ENCODE measurements around the gene CA5A. TPM values are rescaled to one million over a fixed set of nuclear protein-coding genes. Genes with fewer than 3 reads are reported as not detected.
A peak's percentile ranks its signal among the peaks of the same experiment; 100 is the strongest.
"Not testable (repeated sequence)": the region's sequence is repeated elsewhere in the genome, so short reads cannot be mapped to it uniquely, and the experiment has no call there.

Gene CA5A
- total and polyA plus RNA-seq, 4 donors, result 0.63 TPM; not detected in 3

- H3K4me1 ChIP-seq (ENCODE audit: control insufficient read depth in 1 of 2, insufficient read depth in 2 of 2, low read length in 2 of 2), result no peaks in the 10 kb centered on the region
- DNase-seq (no peak), ATAC-seq (ENCODE audit: low FRiP score) (no peak)
- no peak overlapping the region for H3K4me3 ChIP-seq (ENCODE audit: low read length in 2 of 2)
- H3K27me3 ChIP-seq (ENCODE audit: control insufficient read depth in 1 of 2, insufficient read depth in 2 of 2, low read length in 1 of 2), result no peaks in the 10 kb centered on the region
- no peaks in the 10 kb centered on the region for H3K36me3 ChIP-seq (ENCODE audit: control insufficient read depth in 1 of 2, insufficient read depth in 2 of 2, low read length in 1 of 2)
- intact Hi-C loops (cut with DNase I), result loop anchor here in 1 of 2 donors (5.0 kb wide), 1 partner anchor 98 kb away; no protein-coding TSS in a partner anchor
- WGBS, 2 donors, result 35 to 37% methylated on average over 24 of the region's 24 CpGs
- no peak overlapping the region for H3K27ac ChIP-seq (ENCODE audit: low read depth in 1 of 2, low read length in 2 of 2)
- no peaks in the 10 kb centered on the region for H3K9me3 ChIP-seq (ENCODE audit: control insufficient read depth, low read length)
Measured at GRCh38 chr16:87874639-87875427, 61.5 kb downstream of the CA5A start.

DNA sequence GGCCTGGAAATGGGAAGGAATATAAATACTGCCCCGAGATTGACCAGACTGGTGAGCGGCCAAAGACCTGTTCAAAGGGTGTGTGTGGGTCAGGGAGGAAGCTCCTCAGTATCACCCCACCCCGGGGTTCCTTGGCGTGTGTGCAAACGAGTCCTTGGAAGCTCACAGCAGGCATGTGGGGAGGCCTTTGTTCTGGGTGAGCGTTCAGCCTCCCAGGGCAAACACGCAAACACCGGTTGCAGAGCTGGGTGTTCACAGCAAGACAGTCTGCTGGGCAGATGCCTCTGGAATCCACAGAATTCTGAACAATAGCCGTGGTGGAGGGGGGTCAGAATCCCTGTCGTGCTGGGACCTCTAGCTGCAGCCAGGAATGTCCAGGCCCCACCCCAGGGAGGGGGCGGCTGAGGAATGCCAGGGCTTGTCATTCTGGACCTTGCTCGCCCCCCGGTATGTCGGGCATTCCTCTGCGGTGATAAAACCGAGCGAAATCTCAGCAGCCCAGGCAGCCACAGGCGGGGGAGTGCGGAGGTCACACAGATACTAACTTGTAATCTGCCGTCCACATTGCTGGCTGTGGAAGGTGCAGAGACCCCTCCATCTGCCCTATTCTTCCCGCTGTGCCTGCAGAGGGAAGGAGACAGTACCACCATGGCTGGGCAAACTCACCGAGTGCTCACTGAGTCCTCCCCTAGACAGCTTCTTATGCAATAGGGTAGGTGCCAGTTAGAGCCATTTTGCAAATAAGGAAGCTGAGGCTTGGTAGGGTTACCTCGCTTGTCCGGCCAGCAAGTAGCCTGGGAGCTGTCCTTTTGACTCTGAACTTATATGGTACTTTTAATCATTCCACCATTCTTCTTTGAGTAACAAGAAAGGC lies 65.7 kb downstream of the CA5A start:
- not testable (repeated sequence) for ATAC-seq (ENCODE audit: low FRiP score); H3K9me3 ChIP-seq (ENCODE audit: control insufficient read depth, low read length); DNase-seq; H3K36me3 ChIP-seq (ENCODE audit: control insufficient read depth in 1 of 2, insufficient read depth in 2 of 2, low read length in 1 of 2); H3K4me3 ChIP-seq (ENCODE audit: low read length in 2 of 2); H3K27me3 ChIP-seq (ENCODE audit: control insufficient read depth in 1 of 2, insufficient read depth in 2 of 2, low read length in 1 of 2); H3K27ac ChIP-seq (ENCODE audit: low read depth in 1 of 2, low read length in 2 of 2); H3K4me1 ChIP-seq (ENCODE audit: control insufficient read depth in 1 of 2, insufficient read depth in 2 of 2, low read length in 2 of 2)
- intact Hi-C loops (cut with DNase I), result loop anchor here (1.0 to 5.0 kb wide), 2 partner anchors 91 to 93 kb away; no protein-coding TSS in a partner anchor
- WGBS, 2 donors, result 85 to 91% methylated on average over 22 to 24 of the region's 24 CpGs

DNA sequence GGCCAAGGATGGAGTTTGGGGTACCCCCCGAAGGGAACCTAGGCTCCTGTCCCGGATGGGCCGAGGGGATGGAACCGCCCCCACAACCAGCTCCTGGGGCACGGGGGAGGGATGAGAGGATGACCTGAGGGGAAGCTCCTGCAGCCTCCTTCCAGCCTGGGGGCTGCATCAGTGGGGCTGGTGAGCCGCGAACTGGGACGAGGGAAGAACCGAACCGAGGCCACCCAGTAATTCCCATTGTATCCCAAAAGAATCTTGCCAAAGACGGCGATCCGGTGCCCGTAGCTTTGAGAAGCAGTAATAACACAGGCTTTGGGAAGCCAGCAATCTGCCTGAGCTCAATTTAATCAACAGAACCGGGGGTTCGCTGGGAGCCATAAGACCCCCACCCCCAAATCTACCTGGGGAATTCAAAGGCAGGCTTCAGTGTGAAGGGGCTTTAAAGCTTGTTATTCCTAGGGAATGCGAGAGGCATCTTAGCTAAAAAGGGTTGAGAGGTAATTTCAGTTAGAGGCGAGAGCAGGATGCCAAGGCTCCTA lies 66.4 kb downstream of the CA5A start:
- not testable (repeated sequence) for H3K36me3 ChIP-seq (ENCODE audit: control insufficient read depth in 1 of 2, insufficient read depth in 2 of 2, low read length in 1 of 2); H3K27me3 ChIP-seq (ENCODE audit: control insufficient read depth in 1 of 2, insufficient read depth in 2 of 2, low read length in 1 of 2); H3K9me3 ChIP-seq (ENCODE audit: control insufficient read depth, low read length); DNase-seq; H3K4me3 ChIP-seq (ENCODE audit: low read length in 2 of 2); ATAC-seq (ENCODE audit: low FRiP score); H3K4me1 ChIP-seq (ENCODE audit: control insufficient read depth in 1 of 2, insufficient read depth in 2 of 2, low read length in 2 of 2); H3K27ac ChIP-seq (ENCODE audit: low read depth in 1 of 2, low read length in 2 of 2)
- WGBS, 2 donors, result 74 to 80% methylated on average over 16 to 18 of the region's 18 CpGs
- intact Hi-C loops (cut with DNase I), result loop anchor here in 1 of 2 donors (5.0 kb wide), 1 partner anchor 93 kb away; no protein-coding TSS in a partner anchor

- H3K27me3 ChIP-seq (ENCODE audit: control insufficient read depth in 1 of 2, insufficient read depth in 2 of 2, low read length in 1 of 2); H3K36me3 ChIP-seq (ENCODE audit: control insufficient read depth in 1 of 2, insufficient read depth in 2 of 2, low read length in 1 of 2); intact Hi-C loops (cut with DNase I); H3K4me3 ChIP-seq (ENCODE audit: low read length in 2 of 2); H3K4me1 ChIP-seq (ENCODE audit: control insufficient read depth in 1 of 2, insufficient read depth in 2 of 2, low read length in 2 of 2); H3K9me3 ChIP-seq (ENCODE audit: control insufficient read depth, low read length); H3K27ac ChIP-seq (ENCODE audit: low read depth in 1 of 2, low read length in 2 of 2): not testable (repeated sequence)
- WGBS, 2 donors, result 5 to 8% methylated on average over 64 to 109 of the region's 109 CpGs
- DNase-seq (peak; percentile 85 to 95), ATAC-seq (ENCODE audit: low FRiP score) (peak; percentile 82)
Measured at GRCh38 chr16:87869061-87869878, 67.1 kb downstream of the CA5A start, which contains the start of gene SLC7A5. TSS of gene SLC7A5 (minus strand) at chr16:87869507. CDS start at chr16:87869422, 85 bp downstream.

DNA sequence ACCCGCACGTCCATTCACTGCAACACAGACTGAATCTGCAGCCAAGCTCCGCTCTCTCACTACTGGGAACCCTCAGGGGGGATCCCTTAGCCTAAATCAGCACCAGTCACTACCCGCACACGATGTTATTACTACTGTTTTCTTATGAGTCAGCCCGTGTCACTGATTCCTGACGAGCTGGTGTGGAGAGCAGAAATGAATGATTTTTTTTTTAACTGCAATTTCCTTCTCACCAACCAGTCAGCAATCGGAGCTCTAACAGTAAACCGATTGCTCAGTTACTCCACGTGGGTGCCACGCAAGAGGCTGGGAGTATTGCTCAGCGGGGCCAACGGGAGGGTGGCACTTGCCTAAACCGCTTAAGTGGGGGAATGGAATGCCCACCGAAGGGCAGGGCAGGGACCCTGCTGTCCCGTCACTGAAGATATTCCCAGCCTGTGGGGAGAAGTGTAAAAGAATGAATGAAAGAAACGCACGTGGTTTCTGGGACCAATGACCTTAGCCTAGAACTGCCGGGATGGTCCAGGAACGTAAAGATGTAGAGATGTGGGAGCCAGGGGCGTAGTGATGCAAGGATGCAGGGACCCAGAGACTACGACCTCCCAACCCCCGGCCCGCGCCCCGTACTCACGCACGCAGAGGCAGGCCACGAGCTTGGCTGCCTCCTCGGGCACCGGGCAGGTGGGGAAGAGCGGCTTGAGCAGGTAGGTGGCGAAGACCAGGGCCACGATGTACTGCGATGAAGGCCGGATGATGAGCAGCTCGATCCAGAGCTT lies 67.9 kb downstream of the CA5A start:
- H3K27ac ChIP-seq (ENCODE audit: low read depth in 1 of 2, low read length in 2 of 2); DNase-seq; intact Hi-C loops (cut with DNase I); H3K4me3 ChIP-seq (ENCODE audit: low read length in 2 of 2); H3K27me3 ChIP-seq (ENCODE audit: control insufficient read depth in 1 of 2, insufficient read depth in 2 of 2, low read length in 1 of 2); H3K4me1 ChIP-seq (ENCODE audit: control insufficient read depth in 1 of 2, insufficient read depth in 2 of 2, low read length in 2 of 2); H3K36me3 ChIP-seq (ENCODE audit: control insufficient read depth in 1 of 2, insufficient read depth in 2 of 2, low read length in 1 of 2); H3K9me3 ChIP-seq (ENCODE audit: control insufficient read depth, low read length): not testable (repeated sequence)
- 2% methylated on average over 32 to 36 of the region's 37 CpGs for WGBS, 2 donors
- ATAC-seq (ENCODE audit: low FRiP score), result peak; percentile 40

- DNase-seq; H3K4me1 ChIP-seq (ENCODE audit: control insufficient read depth in 1 of 2, insufficient read depth in 2 of 2, low read length in 2 of 2); H3K36me3 ChIP-seq (ENCODE audit: control insufficient read depth in 1 of 2, insufficient read depth in 2 of 2, low read length in 1 of 2); intact Hi-C loops (cut with DNase I); ATAC-seq (ENCODE audit: low FRiP score); H3K4me3 ChIP-seq (ENCODE audit: low read length in 2 of 2); H3K27me3 ChIP-seq (ENCODE audit: control insufficient read depth in 1 of 2, insufficient read depth in 2 of 2, low read length in 1 of 2); H3K27ac ChIP-seq (ENCODE audit: low read depth in 1 of 2, low read length in 2 of 2); H3K9me3 ChIP-seq (ENCODE audit: control insufficient read depth, low read length): not testable (repeated sequence)
- WGBS, 2 donors, result 94 to 96% methylated on average over 16 of the region's 16 CpGs
Measured at GRCh38 chr16:87865902-87866555, 70.3 kb downstream of the CA5A start.

GRCh38 chr16:87864331-87864989 lies 71.9 kb downstream of the CA5A start:
- Histone ChIP-seq H3K4me1 (ENCODE audit: control insufficient read depth in 1 of 2, insufficient read depth in 2 of 2, low read length in 2 of 2) (no peaks in the 10 kb centered on the region), H3K27me3 (ENCODE audit: control insufficient read depth in 1 of 2, insufficient read depth in 2 of 2, low read length in 1 of 2) (peaks cover 0 to 2% of the 10 kb centered on the region in 2 donors), H3K27ac (ENCODE audit: low read depth in 1 of 2, low read length in 2 of 2) (no peak overlapping the region), H3K9me3 (ENCODE audit: control insufficient read depth, low read length) (no peaks in the 10 kb centered on the region), H3K36me3 (ENCODE audit: control insufficient read depth in 1 of 2, insufficient read depth in 2 of 2, low read length in 1 of 2) (no peaks in the 10 kb centered on the region), H3K4me3 (ENCODE audit: low read length in 2 of 2) (no peak overlapping the region)
- 91 to 94% methylated on average over 15 of the region's 15 CpGs for WGBS, 2 donors
- DNase-seq (no peak), ATAC-seq (ENCODE audit: low FRiP score) (no peak)
- intact Hi-C loops (cut with DNase I), result no loop called here
